Measurements from ENCODE around the gene ARMS2. TPM values are rescaled to one million over a fixed set of nuclear protein-coding genes. Genes with fewer than 3 reads are reported as not detected.

Gene ARMS2
- total RNA-seq, 4 donors from 2014 or later = 0.72 TPM; not detected in 3

DNA sequence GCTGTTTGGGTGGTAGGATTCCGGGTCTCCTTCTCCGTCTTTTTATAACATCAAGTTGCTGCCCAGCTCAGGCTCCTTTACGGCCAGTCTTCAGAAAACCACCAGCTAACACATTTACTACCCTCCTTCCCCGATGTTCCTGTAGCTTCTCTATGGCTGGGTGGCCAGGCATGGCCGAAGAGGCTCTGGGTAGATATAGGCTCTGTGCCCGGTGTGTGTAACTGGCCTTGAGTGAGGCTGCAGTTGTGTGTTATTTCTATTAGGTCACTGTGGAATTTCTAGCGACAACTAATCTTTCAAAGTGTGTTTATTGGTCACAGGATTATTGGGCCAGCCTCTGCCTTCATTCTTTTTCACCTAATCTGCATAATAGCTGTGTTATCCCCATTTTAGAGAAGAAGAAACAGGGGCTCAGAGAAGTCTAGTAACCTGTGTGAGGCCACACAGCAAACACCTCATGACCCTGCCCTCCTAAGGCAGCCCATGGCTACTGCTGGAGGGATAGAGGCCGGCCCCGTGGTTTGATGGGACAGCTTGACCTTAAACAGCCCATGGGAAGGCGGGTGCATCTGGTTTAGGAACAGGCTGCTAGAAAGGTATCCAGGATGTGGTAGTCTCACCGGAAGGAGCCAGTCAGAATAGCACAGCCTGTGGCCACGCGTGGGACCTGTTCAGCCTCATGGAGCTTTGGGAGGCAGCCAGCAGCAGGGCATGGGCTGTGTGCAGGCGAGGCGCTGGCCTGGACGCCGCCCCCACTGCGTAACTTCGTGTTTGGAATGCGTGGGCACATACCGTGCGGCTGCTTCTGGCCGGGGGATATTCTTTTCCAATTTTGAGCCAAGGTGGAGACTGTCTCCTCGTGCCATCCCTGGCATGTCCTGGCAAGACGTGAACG, 36.6 kb downstream of the ARMS2 start:
- peak in 1 of 3 donors; percentile 65 for TF ChIP-seq POLR2AphosphoS5 (IDR thresholded peaks at IDR 0.05)
- no peak for TF ChIP-seq POLR2A (IDR thresholded peaks at IDR 0.05)
- TF ChIP-seq CTCF (IDR thresholded peaks at IDR 0.05) = no peak
- TF ChIP-seq EP300 (IDR thresholded peaks at IDR 0.05) = no peak
- Histone ChIP-seq H3K36me3 (peaks cover 5% of the 10 kb centered on the region), H3K27me3 (no peaks in the 10 kb centered on the region), H3K4me1 (peaks cover 67% of the 10 kb centered on the region), H3K27ac (peak overlapping the region; percentile 27), H3K9me3 (no peaks in the 10 kb centered on the region), H3K4me3 (no peak overlapping the region)
- no peak for DNase-seq (ENCODE audit: low spot score in 2 of 2)
- 61% methylated on average over 12 of the region's 26 CpGs for WGBS

DNA sequence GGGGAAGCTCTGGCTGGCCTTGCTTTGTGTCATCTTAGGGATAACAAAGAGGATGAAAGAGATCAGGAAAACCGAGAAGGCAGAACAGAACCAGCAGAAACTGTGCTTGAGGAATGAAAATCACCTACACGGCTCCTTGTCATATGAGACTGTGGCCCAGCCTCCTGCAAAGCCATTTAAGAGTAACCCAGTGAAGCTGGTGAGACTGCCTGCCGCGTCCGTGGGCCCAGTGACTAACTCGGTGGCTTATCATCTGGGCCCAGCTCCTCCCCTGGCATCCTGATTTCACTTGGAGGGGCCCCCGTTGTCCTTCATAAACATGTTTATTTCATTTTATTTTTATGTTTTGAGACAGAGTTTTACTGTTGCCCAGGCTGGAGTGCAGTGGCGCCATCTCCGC, 37.6 kb downstream of the ARMS2 start:
- Histone ChIP-seq H3K27ac (peak overlapping the region; percentile 1), H3K36me3 (peaks cover 5% of the 10 kb centered on the region), H3K4me1 (peaks cover 60% of the 10 kb centered on the region), H3K4me3 (no peak overlapping the region), H3K9me3 (no peaks in the 10 kb centered on the region), H3K27me3 (no peaks in the 10 kb centered on the region)
- 52% methylated on average over 9 of the region's 9 CpGs for WGBS
- DNase-seq (ENCODE audit: low spot score in 2 of 2) = no peak
- TF ChIP-seq POLR2A (IDR thresholded peaks at IDR 0.05) (no peak), EP300 (IDR thresholded peaks at IDR 0.05) (no peak), POLR2AphosphoS5 (IDR thresholded peaks at IDR 0.05) (no peak), CTCF (IDR thresholded peaks at IDR 0.05) (no peak)

DNA sequence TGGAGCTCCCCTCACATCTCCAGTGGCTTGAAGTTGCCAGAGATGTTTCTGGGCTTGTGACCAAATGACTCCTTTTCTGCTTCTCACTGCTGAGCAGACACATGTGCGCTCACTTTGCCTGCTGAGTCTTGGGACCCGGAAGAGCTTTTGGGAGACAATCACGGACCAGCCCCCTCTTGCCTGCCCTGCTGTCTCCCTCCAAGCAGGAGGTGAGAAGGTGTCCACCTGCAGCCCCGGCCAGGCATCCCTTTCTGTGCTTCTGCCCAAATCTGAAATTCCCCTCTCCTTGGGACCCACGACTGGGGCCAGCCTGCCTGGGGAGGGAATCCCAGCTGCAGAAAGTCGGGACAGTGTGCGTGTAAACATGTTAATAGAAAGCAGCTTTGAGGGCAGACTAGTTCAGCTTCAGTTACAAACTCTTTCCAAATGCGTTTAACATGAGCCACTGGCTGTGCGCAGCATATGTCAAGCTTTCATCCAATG, 38.6 kb downstream of the ARMS2 start:
- Histone ChIP-seq H3K4me1 (peaks cover 56% of the 10 kb centered on the region), H3K36me3 (peaks cover 5% of the 10 kb centered on the region), H3K27me3 (no peaks in the 10 kb centered on the region), H3K9me3 (no peaks in the 10 kb centered on the region), H3K4me3 (no peak overlapping the region), H3K27ac (peak overlapping the region; percentile 55)
- 55% methylated on average over 9 of the region's 9 CpGs for WGBS
- TF ChIP-seq POLR2AphosphoS5 (IDR thresholded peaks at IDR 0.05) (no peak), POLR2A (IDR thresholded peaks at IDR 0.05) (no peak), EP300 (IDR thresholded peaks at IDR 0.05) (no peak), CTCF (IDR thresholded peaks at IDR 0.05) (no peak)
- DNase-seq (ENCODE audit: low spot score in 2 of 2) = no peak

- 79% methylated on average over 4 of the region's 4 CpGs for whole genome bisulfite sequencing
- TF ChIP-seq POLR2AphosphoS5 (IDR thresholded peaks at IDR 0.05) = no peak
- TF ChIP-seq CTCF (IDR thresholded peaks at IDR 0.05) = no peak
- no peak for TF ChIP-seq POLR2A (IDR thresholded peaks at IDR 0.05)
- no peak for TF ChIP-seq EP300 (IDR thresholded peaks at IDR 0.05)
- Histone ChIP-seq H3K4me3 (no peak overlapping the region), H3K9me3 (no peaks in the 10 kb centered on the region), H3K4me1 (peaks cover 61% of the 10 kb centered on the region), H3K27ac (peak overlapping the region; percentile 78), H3K36me3 (peaks cover 5% of the 10 kb centered on the region), H3K27me3 (no peaks in the 10 kb centered on the region)
- no peak for DNase-seq (ENCODE audit: low spot score in 2 of 2)
These were observed 39.3 kb downstream of the ARMS2 start for GRCh38 chr10:122493761-122494160.

DNA sequence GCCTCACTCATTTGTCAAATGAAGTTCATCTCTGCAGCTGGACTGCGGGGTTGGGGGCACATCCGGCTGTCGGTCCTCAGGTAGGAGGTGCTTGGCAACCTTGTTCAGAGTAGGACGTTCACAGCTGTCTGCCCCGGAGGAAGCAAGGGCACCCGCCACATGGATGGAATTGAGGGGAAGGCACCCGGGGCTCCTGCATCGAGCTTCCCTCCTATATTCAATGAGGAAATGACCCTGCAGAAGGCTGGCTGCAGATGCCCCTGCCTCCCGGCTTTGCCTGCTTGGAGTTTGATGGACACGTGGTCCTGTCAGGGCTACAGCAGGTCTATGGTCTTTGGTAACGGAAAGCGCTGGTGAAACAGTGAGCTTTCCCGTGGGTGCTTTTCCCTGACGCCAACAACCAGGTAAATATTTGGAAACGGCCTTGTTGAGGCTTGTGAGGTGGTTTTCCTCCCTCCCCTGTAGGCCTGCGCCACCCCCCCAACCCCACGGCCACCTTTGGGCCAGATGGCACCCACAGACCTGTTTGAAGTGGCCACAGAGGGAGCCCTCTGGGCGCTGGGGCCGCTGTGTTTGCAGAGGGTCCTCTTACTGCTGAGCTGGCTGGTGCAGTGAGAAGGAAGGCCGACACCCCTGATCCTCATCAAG, 39.8 kb downstream of the ARMS2 start:
- H3K4me3 ChIP-seq = no peak overlapping the region
- peaks cover 66% of the 10 kb centered on the region for H3K4me1 ChIP-seq
- peaks cover 2% of the 10 kb centered on the region for H3K36me3 ChIP-seq
- H3K27me3 ChIP-seq = no peaks in the 10 kb centered on the region
- WGBS = 64% methylated on average over 16 of the region's 20 CpGs
- no peaks in the 10 kb centered on the region for H3K9me3 ChIP-seq
- peak overlapping the region; percentile 78 for H3K27ac ChIP-seq
- DNase-seq (ENCODE audit: low spot score in 2 of 2) = no peak
- no peak for TF ChIP-seq CTCF (IDR thresholded peaks at IDR 0.05)
- TF ChIP-seq POLR2AphosphoS5 (IDR thresholded peaks at IDR 0.05) = no peak
- no peak for TF ChIP-seq POLR2A (IDR thresholded peaks at IDR 0.05)
- TF ChIP-seq EP300 (IDR thresholded peaks at IDR 0.05) = no peak

All from suprapubic skin (tissue), 4 donors.